Measurements from ENCODE around the gene MYO3A.
A peak's percentile ranks its signal among the peaks of the same experiment; 100 is the strongest.

Gene MYO3A

GRCh38 chr10:26216585-26217395 is 282.8 kb downstream of the MYO3A start, which contains the start of gene GAD2:
GAD2 (plus strand) TSS chr10:26216774; CDS start chr10:26216810, 36 bp downstream.
- no peak for DNase-seq

GRCh38 chr10:26217396-26218086 is 283.5 kb downstream of the MYO3A start:
- peak; percentile 4 for DNase-seq

GRCh38 chr10:26219676-26220075 is 285.6 kb downstream of the MYO3A start:
- DNase-seq, result no peak

- DNase-seq, result no peak
These were observed 286.9 kb downstream of the MYO3A start for GRCh38 chr10:26220901-26221300.

- no peak for DNase-seq
These were observed 287.5 kb downstream of the MYO3A start for GRCh38 chr10:26221541-26221940.

GRCh38 chr10:26222563-26222962 is 288.5 kb downstream of the MYO3A start:
- DNase-seq, result no peak

- no peak for DNase-seq
These were observed 291.3 kb downstream of the MYO3A start for GRCh38 chr10:26225322-26225721.

GRCh38 chr10:26227786-26228185 is 293.8 kb downstream of the MYO3A start:
- no peak for DNase-seq

GRCh38 chr10:26232174-26232573 is 298.1 kb downstream of the MYO3A start:
- no peak for DNase-seq

- DNase-seq, result no peak
These were observed 301.7 kb downstream of the MYO3A start for GRCh38 chr10:26235761-26236160.

GRCh38 chr10:26238378-26238777 is 304.3 kb downstream of the MYO3A start:
- no peak for DNase-seq

- DNase-seq, result peak; percentile 19
These were observed 308.8 kb downstream of the MYO3A start for GRCh38 chr10:26242706-26243350.

- no peak for DNase-seq
These were observed 309.3 kb downstream of the MYO3A start for GRCh38 chr10:26243351-26243720.

- DNase-seq, result no peak
These were observed 315.7 kb downstream of the MYO3A start for GRCh38 chr10:26249681-26250080.

- DNase-seq, result no peak
These were observed 317.9 kb downstream of the MYO3A start for GRCh38 chr10:26251925-26252324.

GRCh38 chr10:26254616-26255015 is 320.6 kb downstream of the MYO3A start:
- no peak for DNase-seq

- no peak for DNase-seq
These were observed 325.3 kb downstream of the MYO3A start for GRCh38 chr10:26259341-26259740.

Data from NCI-H2107 (cell line).